Common myeloid progenitor, CD34-positive (primary cell): ENCODE measurements around the gene TBC1D5.
A peak's percentile ranks its signal among the peaks of the same experiment; 100 is the strongest.
"Not testable (repeated sequence)": the region's sequence is repeated elsewhere in the genome, so short reads cannot be mapped to it uniquely, and the experiment has no call there.

Source experiments
- CTCF ChIA-PET: fragments of 350-600 bp; sonication (Branson Sonifier 250); formaldehyde crosslinking; loops from one replicate; lab custom pipeline; 2021; ENCODE audit warnings: antibody characterized with exemption; lab: Charles Lee
- POLR2A ChIA-PET: fragments of 350-600 bp; sonication (Branson Sonifier 250); formaldehyde crosslinking; loops from one replicate; lab custom pipeline; 2021; ENCODE audit warnings: antibody characterized with exemption; lab: Charles Lee
- DNase-seq, 3 donors: peaks; one replicate each; pipeline versions ENCODE4 v3.0.0 to v3.0.0-alpha.2; 2013
- H3K27ac ChIP-seq, 2 experiments: 1 replicate in 1 of 2; 2 replicates in 1 of 2; pipeline ENCODE4 v1.7.0; 2013; ENCODE audit warnings: inconsistent platforms in 2 of 2, low read length in 2 of 2, mild to moderate bottlenecking in 2 of 2, low read depth in 1 of 2, moderate library complexity in 1 of 2; ENCODE audit not compliant: severe bottlenecking in 2 of 2, insufficient read depth in 1 of 2, poor library complexity in 1 of 2
- H3K27me3 ChIP-seq, 5 experiments: replicated peaks in 2 of 5; 1 replicate in 3 of 5; 2 replicates in 2 of 5; pipeline versions ENCODE4 v1.6.1 to v1.7.0; 2013; ENCODE audit warnings: low read length in 4 of 5, mild to moderate bottlenecking in 2 of 5, moderate library complexity in 2 of 5, inconsistent platforms in 1 of 5; ENCODE audit not compliant: insufficient read depth in 5 of 5, control insufficient read depth in 4 of 5
- H3K36me3 ChIP-seq, 4 experiments: 1 replicate in 2 of 4; 2 replicates in 2 of 4; pipeline versions ENCODE4 v1.6.1 to v1.7.0; 2013; ENCODE audit warnings: low read length in 3 of 4, control low read depth in 1 of 4, mild to moderate bottlenecking in 1 of 4; ENCODE audit not compliant: control insufficient read depth in 4 of 4, insufficient read depth in 4 of 4
- H3K4me1 ChIP-seq, 4 experiments: 1 replicate in 3 of 4; 2 replicates in 1 of 4; pipeline versions ENCODE4 v1.6.1 to v1.7.1; 2013; ENCODE audit warnings: low read length in 3 of 4, mild to moderate bottlenecking in 3 of 4, control low read depth in 1 of 4, inconsistent platforms in 1 of 4, moderate library complexity in 1 of 4; ENCODE audit not compliant: control insufficient read depth in 4 of 4, insufficient read depth in 4 of 4; ENCODE audit errors: control extremely low read depth in 1 of 4
- H3K4me3 ChIP-seq, 7 experiments: 1 replicate in 4 of 7; 2 replicates in 3 of 7; pipeline versions ENCODE4 v1.5.1 to v1.7.0; 2013; ENCODE audit warnings: mild to moderate bottlenecking in 7 of 7, low read length in 6 of 7, moderate library complexity in 6 of 7, inconsistent platforms in 2 of 7, low read depth in 2 of 7, control low read depth in 1 of 7; ENCODE audit not compliant: insufficient read depth in 4 of 7, control insufficient read depth in 1 of 7; ENCODE audit errors: extremely low read depth in 1 of 7
- H3K9me3 ChIP-seq, 5 experiments: 1 replicate in 4 of 5; 2 replicates in 1 of 5; pipeline versions ENCODE4 v1.6.1 to v1.7.1; 2013; ENCODE audit warnings: low read length in 4 of 5, mild to moderate bottlenecking in 2 of 5, inconsistent platforms in 1 of 5, low read depth in 1 of 5, moderate library complexity in 1 of 5; ENCODE audit not compliant: control insufficient read depth in 4 of 5, insufficient read depth in 2 of 5; ENCODE audit errors: control extremely low read depth in 1 of 5
- WGBS: methylation state at CpG from one replicate; pipeline ENCODE4 v1.1.5; 2013; ENCODE audit not compliant: insufficient coverage; 5-methylcytosine and 5-hydroxymethylcytosine counted together

Gene TBC1D5

GRCh38 chr3:17775073-17775472 lies 32.6 kb upstream of the TBC1D5 start:
- ChIA-PET CTCF (interaction anchor here (1.4 kb wide), 1 partner anchor 32 kb away, joined by 4 read pairs; the partner anchor contains the start of gene TBC1D5), POLR2A (no interaction called here)
- Histone ChIP-seq H3K27ac (no peak overlapping the region), H3K27me3 (no peaks in the 10 kb centered on the region), H3K36me3 (no peaks in the 10 kb centered on the region), H3K9me3 (peaks cover 0 to 3% (median 0%) of the 10 kb centered on the region in 5 experiments), H3K4me3 (no peak overlapping the region), H3K4me1 (peaks cover 0 to 27% (median 6%) of the 10 kb centered on the region in 4 experiments)
- no peak for DNase-seq
- 90% methylated on average over 5 of the region's 8 CpGs for WGBS

- POLR2A ChIA-PET, H3K27ac ChIP-seq, H3K4me3 ChIP-seq, H3K9me3 ChIP-seq, H3K27me3 ChIP-seq, H3K36me3 ChIP-seq: not testable (repeated sequence)
- DNase-seq: peak; percentile 46 to 92 (median 90)
- H3K4me1 ChIP-seq: peaks cover 0 to 20% (median 3%) of the 10 kb centered on the region in 4 experiments
- 61% methylated on average over 10 of the region's 10 CpGs for WGBS
- CTCF ChIA-PET: interaction anchor here (0.7 to 1.4 kb wide), 3 partner anchors 31 to 176 kb away, joined by 3 to 4 read pairs (median 3); partner anchors contain the start of gene TBC1D5
These were observed 31.9 kb upstream of the TBC1D5 start for GRCh38 chr3:17774180-17774910.

- 100% methylated on average over 3 of the region's 3 CpGs for WGBS
- peaks cover 0 to 3% (median 0%) of the 10 kb centered on the region in 5 experiments for H3K9me3 ChIP-seq
- ChIA-PET CTCF (interaction anchor here (0.6 to 1.4 kb wide), 4 partner anchors 10 to 493 kb away, joined by 3 to 5 read pairs (median 3); no protein-coding TSS in a partner anchor), POLR2A (interaction anchor here (0.8 kb wide), 1 partner anchor 10 kb away, joined by 3 read pairs; no protein-coding TSS in a partner anchor)
- H3K4me1 ChIP-seq: peaks cover 0 to 19% (median 3%) of the 10 kb centered on the region in 4 experiments
- H3K4me3 ChIP-seq: no peak overlapping the region
- no peaks in the 10 kb centered on the region for H3K36me3 ChIP-seq
- no peaks in the 10 kb centered on the region for H3K27me3 ChIP-seq
- no peak overlapping the region for H3K27ac ChIP-seq
- DNase-seq: no peak
These were observed 30.1 kb upstream of the TBC1D5 start for GRCh38 chr3:17772556-17772955.

- no peaks in the 10 kb centered on the region for H3K36me3 ChIP-seq
- ChIA-PET POLR2A (interaction anchor here (0.8 kb wide), 1 partner anchor 8 kb away, joined by 3 read pairs; no protein-coding TSS in a partner anchor), CTCF (interaction anchor here (0.6 kb wide), 1 partner anchor 351 kb away, joined by 3 read pairs; no protein-coding TSS in a partner anchor)
- H3K9me3 ChIP-seq: peaks cover 0 to 3% (median 0%) of the 10 kb centered on the region in 5 experiments
- no CpG with 5 or more reads among the region's 2 CpGs for WGBS
- DNase-seq: peak; percentile 13 to 64 (median 53)
- no peak overlapping the region for H3K4me3 ChIP-seq
- H3K4me1 ChIP-seq: peaks cover 0 to 19% (median 3%) of the 10 kb centered on the region in 4 experiments
- no peaks in the 10 kb centered on the region for H3K27me3 ChIP-seq
- H3K27ac ChIP-seq: no peak overlapping the region
These were observed 29.0 kb upstream of the TBC1D5 start for GRCh38 chr3:17771177-17772017.

- Histone ChIP-seq H3K4me3 (no peak overlapping the region), H3K27ac (no peak overlapping the region), H3K36me3 (no peaks in the 10 kb centered on the region), H3K27me3 (no peaks in the 10 kb centered on the region), H3K4me1 (peaks cover 0 to 19% (median 3%) of the 10 kb centered on the region in 4 experiments), H3K9me3 (peaks cover 0 to 3% (median 0%) of the 10 kb centered on the region in 5 experiments)
- peak in 1 of 3 donors; percentile 18 for DNase-seq
- POLR2A ChIA-PET: no interaction called here
- CTCF ChIA-PET: no interaction called here
These were observed 28.3 kb upstream of the TBC1D5 start for GRCh38 chr3:17770682-17771081.

- no peak overlapping the region for H3K27ac ChIP-seq
- no peak overlapping the region for H3K4me3 ChIP-seq
- 98% methylated on average over 8 of the region's 9 CpGs for WGBS
- no peaks in the 10 kb centered on the region for H3K36me3 ChIP-seq
- no peaks in the 10 kb centered on the region for H3K27me3 ChIP-seq
- CTCF ChIA-PET: interaction anchor here (1.0 kb wide), 1 partner anchor 20 kb away, joined by 3 read pairs; no protein-coding TSS in a partner anchor
- no peaks in the 10 kb centered on the region for H3K9me3 ChIP-seq
- peaks cover 0 to 7% (median 0%) of the 10 kb centered on the region in 4 experiments for H3K4me1 ChIP-seq
- DNase-seq: no peak
- POLR2A ChIA-PET: no interaction called here
These were observed 23.5 kb upstream of the TBC1D5 start for GRCh38 chr3:17765819-17766472.
